ENCODE measurements around the gene C20orf173.

Gene C20orf173

GRCh38 chr20:35502352-35502751 is 27.1 kb downstream of the C20orf173 start:
- no peak overlapping the region for H3K4me3 ChIP-seq (replicated peaks in 1 of 2; ENCODE audit: low read depth in 2 of 2, low read length in 2 of 2)
- no peak for DNase-seq (ENCODE audit: low read depth in 2 of 2)
- TF ChIP-seq CTCF (IDR thresholded peaks at IDR 0.05; ENCODE audit: low read depth, low read length) = no peak

DNA sequence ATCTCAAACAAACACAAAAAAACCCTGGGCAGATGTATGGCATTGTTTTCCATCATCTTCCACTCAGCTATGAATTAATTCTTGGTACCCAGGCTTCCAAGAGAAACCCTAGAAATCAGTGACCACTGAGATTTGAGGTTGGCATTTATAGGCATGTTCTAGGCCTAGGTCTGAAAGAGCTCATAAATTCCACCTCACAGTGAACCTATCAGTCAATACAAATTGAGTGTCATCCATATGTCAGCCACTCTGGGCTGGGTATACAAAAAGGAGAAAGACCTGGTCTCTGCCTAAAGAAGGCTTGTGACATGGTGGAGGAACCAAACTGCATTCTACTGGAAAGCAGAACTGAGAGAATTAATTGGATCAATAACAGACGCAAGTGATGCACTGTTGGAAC is 30.2 kb downstream of the C20orf173 start:
- no peak overlapping the region for H3K4me3 ChIP-seq (replicated peaks in 1 of 2; ENCODE audit: low read depth in 2 of 2, low read length in 2 of 2)
- TF ChIP-seq CTCF (IDR thresholded peaks at IDR 0.05; ENCODE audit: low read depth, low read length) = no peak
- DNase-seq (ENCODE audit: low read depth in 2 of 2) = no peak

GRCh38 chr20:35497780-35498189 is 31.7 kb downstream of the C20orf173 start:
- DNase-seq (ENCODE audit: low read depth in 2 of 2) = peak; percentile 38 to 81
- no peak overlapping the region for H3K4me3 ChIP-seq (replicated peaks in 1 of 2; ENCODE audit: low read depth in 2 of 2, low read length in 2 of 2)
- TF ChIP-seq CTCF (IDR thresholded peaks at IDR 0.05; ENCODE audit: low read depth, low read length) = no peak

GRCh38 chr20:35497320-35497719 is 32.1 kb downstream of the C20orf173 start:
- no peak for TF ChIP-seq CTCF (IDR thresholded peaks at IDR 0.05; ENCODE audit: low read depth, low read length)
- no peak for DNase-seq (ENCODE audit: low read depth in 2 of 2)
- no peak overlapping the region for H3K4me3 ChIP-seq (replicated peaks in 1 of 2; ENCODE audit: low read depth in 2 of 2, low read length in 2 of 2)

- no peak overlapping the region for H3K4me3 ChIP-seq (replicated peaks in 1 of 2; ENCODE audit: low read depth in 2 of 2, low read length in 2 of 2)
- TF ChIP-seq CTCF (IDR thresholded peaks at IDR 0.05; ENCODE audit: low read depth, low read length) = no peak
- no peak for DNase-seq (ENCODE audit: low read depth in 2 of 2)
Measured at GRCh38 chr20:35496481-35496880, 33.0 kb downstream of the C20orf173 start.

- TF ChIP-seq CTCF (IDR thresholded peaks at IDR 0.05; ENCODE audit: low read depth, low read length) = no peak
- H3K4me3 ChIP-seq (replicated peaks in 1 of 2; ENCODE audit: low read depth in 2 of 2, low read length in 2 of 2) = no peak overlapping the region
- no peak for DNase-seq (ENCODE audit: low read depth in 2 of 2)
Measured at GRCh38 chr20:35492352-35492751, 37.1 kb downstream of the C20orf173 start.

GRCh38 chr20:35491823-35492222 is 37.6 kb downstream of the C20orf173 start:
- H3K4me3 ChIP-seq (replicated peaks in 1 of 2; ENCODE audit: low read depth in 2 of 2, low read length in 2 of 2) = no peak overlapping the region
- DNase-seq (ENCODE audit: low read depth in 2 of 2) = no peak
- TF ChIP-seq CTCF (IDR thresholded peaks at IDR 0.05; ENCODE audit: low read depth, low read length) = no peak

All from cardiac fibroblast (primary cell).